PC-3 (cell line): ENCODE measurements around the gene KRT40.

Experiments
- EZH2phosphoT487 ChIP-seq: fragments of 300-600 bp; sonication (generic); IDR thresholded peaks from 2 replicates; pipeline ENCODE4 v1.6.1; 2018; ENCODE audit warnings: mild to moderate bottlenecking, antibody characterized with exemption, low read length, borderline replicate concordance
- TF ChIP-seq, protein P1 (sequence below): fragments of 300-600 bp; sonication (generic); conservative IDR thresholded peaks from 2 replicates; pipeline ENCODE4 v1.5.1; 2017; ENCODE audit warnings: antibody characterized with exemption, low read depth, mild to moderate bottlenecking, low read length

DNA sequence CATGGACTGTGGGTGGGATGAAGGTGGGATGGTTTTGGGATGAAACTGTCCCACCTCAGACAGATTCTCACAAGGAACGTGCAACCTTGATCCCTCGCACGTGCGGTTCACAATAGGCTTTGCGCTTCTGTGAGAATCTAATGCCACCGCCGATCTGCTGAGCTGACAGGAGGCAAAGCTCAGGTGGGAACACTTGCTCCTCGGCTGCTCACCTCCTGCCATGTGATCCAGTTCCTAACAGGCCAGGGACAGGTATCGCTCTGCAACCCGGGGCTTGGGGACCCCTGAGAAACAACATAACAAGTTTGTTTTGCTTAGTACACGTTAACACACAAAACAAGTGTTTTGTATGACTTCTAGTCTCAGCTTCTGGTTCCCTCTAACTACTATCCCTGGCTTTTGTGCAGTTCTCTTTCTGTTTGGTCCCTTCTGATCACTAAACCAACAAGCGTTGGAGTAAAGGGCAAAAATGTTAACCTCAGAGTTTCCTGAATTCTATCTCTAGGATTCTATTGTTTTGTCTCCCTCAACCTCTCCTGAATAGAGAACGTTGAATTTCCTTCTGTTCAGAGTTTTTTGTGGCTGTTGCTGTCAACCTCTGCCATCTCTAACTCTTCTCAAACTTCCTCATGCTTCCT, 32.6 kb upstream of the KRT40 start:
- TF ChIP-seq, protein P1, sequence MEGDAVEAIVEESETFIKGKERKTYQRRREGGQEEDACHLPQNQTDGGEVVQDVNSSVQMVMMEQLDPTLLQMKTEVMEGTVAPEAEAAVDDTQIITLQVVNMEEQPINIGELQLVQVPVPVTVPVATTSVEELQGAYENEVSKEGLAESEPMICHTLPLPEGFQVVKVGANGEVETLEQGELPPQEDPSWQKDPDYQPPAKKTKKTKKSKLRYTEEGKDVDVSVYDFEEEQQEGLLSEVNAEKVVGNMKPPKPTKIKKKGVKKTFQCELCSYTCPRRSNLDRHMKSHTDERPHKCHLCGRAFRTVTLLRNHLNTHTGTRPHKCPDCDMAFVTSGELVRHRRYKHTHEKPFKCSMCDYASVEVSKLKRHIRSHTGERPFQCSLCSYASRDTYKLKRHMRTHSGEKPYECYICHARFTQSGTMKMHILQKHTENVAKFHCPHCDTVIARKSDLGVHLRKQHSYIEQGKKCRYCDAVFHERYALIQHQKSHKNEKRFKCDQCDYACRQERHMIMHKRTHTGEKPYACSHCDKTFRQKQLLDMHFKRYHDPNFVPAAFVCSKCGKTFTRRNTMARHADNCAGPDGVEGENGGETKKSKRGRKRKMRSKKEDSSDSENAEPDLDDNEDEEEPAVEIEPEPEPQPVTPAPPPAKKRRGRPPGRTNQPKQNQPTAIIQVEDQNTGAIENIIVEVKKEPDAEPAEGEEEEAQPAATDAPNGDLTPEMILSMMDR = no peak
- TF ChIP-seq EZH2phosphoT487 = no peak
